Measurements from ENCODE around the gene RPUSD4. TPM values are rescaled to one million over a fixed set of nuclear protein-coding genes. Genes with fewer than 3 reads are reported as not detected.

RPUSD4 gene
- total RNA-seq, 3 donors from 2014 or later: 21.4 to 29.1 (median 27.5) TPM

DNA sequence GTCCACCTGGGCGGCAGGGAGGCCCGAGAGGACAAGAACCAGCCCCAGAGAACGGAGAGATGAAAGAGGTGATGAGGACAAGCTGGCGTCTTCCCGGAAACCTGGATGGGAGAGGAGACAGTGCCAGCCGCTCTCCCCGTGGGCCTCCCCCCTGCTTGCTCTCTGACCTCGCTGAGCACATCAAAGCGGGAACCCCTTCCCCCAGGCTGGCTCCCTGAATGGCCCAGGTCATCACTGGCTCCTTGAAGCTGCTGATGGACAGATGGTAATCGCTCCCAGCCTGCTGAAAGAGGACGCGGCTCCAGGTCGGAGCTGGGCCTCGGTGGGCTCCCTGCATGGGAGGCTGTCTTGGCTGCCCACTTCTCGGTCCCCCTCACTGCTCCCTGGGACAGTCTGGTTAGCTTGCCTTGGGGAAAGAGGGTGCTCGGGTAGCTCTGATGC lies 18.4 kb downstream of the RPUSD4 start:
- Histone ChIP-seq H3K27ac (no peak overlapping the region), H3K4me1 (no peaks in the 10 kb centered on the region), H3K36me3 (no peaks in the 10 kb centered on the region), H3K4me3 (no peak overlapping the region), H3K9me3 (peaks cover 0 to 6% of the 10 kb centered on the region in 2 donors), H3K27me3 (no peaks in the 10 kb centered on the region)
- intact Hi-C loops (cut with DNase I; ENCODE audit: low total_unique reads): no loop called here
- DNase-seq (ENCODE audit: low spot score in 2 of 2): no peak
- TF ChIP-seq, protein P1, sequence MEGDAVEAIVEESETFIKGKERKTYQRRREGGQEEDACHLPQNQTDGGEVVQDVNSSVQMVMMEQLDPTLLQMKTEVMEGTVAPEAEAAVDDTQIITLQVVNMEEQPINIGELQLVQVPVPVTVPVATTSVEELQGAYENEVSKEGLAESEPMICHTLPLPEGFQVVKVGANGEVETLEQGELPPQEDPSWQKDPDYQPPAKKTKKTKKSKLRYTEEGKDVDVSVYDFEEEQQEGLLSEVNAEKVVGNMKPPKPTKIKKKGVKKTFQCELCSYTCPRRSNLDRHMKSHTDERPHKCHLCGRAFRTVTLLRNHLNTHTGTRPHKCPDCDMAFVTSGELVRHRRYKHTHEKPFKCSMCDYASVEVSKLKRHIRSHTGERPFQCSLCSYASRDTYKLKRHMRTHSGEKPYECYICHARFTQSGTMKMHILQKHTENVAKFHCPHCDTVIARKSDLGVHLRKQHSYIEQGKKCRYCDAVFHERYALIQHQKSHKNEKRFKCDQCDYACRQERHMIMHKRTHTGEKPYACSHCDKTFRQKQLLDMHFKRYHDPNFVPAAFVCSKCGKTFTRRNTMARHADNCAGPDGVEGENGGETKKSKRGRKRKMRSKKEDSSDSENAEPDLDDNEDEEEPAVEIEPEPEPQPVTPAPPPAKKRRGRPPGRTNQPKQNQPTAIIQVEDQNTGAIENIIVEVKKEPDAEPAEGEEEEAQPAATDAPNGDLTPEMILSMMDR (IDR thresholded peaks at IDR 0.05): no peak
- no peak for TF ChIP-seq POLR2A (IDR thresholded peaks at IDR 0.05)
- no peak for TF ChIP-seq POLR2AphosphoS5 (IDR thresholded peaks at IDR 0.05)

DNA sequence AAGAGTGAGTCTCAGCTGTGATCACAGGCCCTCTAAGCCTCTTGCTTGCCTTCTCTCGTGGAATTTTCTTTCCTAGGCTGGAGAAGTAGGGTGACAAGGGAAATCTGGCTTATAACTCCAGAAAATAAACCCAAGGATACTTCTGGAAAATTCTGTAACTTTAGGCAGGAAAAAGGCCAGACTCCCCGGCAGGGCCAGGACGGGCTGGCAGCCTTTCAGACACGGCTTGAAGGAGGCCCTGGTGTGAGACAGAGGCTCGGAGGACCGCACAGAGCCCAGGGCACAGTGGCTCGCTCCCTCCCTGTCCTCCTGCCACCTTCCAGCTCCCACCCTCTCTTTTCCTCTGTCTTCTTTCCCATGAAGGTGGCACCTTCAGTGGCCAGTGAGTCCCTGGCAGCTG lies 19.1 kb downstream of the RPUSD4 start:
- H3K36me3 ChIP-seq: no peaks in the 10 kb centered on the region
- no peak for DNase-seq (ENCODE audit: low spot score in 2 of 2)

DNA sequence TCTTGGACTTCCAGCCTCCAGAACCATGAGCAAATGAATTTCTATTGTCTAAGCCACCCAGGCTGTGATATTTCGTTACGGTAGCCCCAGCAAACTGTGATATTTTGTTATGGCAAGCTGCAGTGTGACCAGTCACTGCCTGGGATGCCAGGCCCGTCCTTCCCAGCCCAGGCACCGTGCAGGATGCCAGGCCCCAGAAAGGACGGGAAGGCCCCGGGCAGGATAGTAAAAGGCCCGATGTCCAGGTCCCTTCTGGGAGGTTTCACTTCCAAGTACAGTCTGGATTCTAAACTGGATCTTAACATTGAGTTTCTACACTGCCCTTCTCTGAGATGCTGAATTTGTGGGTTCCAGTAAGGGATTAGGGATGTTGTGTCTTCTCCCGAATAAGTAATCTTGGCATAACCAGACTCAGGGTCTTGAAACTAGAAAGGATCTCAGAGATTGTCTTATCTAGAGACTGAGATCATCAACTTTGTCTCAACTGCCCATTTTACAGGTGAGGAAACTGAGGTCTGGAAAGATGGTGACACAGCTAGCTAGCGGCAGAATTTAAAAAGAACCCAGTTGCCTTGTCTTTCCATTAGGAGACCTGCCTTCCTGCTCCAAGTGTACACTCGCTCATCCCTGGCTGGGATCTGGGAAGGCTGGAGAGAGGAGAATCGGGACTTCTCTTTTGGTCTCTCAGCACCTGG lies 19.9 kb downstream of the RPUSD4 start:
- no peak overlapping the region for H3K4me3 ChIP-seq
- no peaks in the 10 kb centered on the region for H3K9me3 ChIP-seq
- no peaks in the 10 kb centered on the region for H3K36me3 ChIP-seq
- intact Hi-C loops (cut with DNase I; ENCODE audit: low total_unique reads): no loop called here
- no peak for DNase-seq (ENCODE audit: low spot score in 2 of 2)
- no peaks in the 10 kb centered on the region for H3K27me3 ChIP-seq
- H3K4me1 ChIP-seq: no peaks in the 10 kb centered on the region
- TF ChIP-seq, protein P1 (IDR thresholded peaks at IDR 0.05): no peak
- TF ChIP-seq POLR2A (IDR thresholded peaks at IDR 0.05) (no peak), POLR2AphosphoS5 (IDR thresholded peaks at IDR 0.05) (no peak)
- H3K27ac ChIP-seq: no peak overlapping the region

More for the DNA sequence above, 19.1 kb downstream of the RPUSD4 start:
- H3K4me1 ChIP-seq: no peaks in the 10 kb centered on the region
- H3K9me3 ChIP-seq: peaks cover 0 to 3% of the 10 kb centered on the region in 2 donors
- TF ChIP-seq, protein P1 (IDR thresholded peaks at IDR 0.05): no peak
- TF ChIP-seq POLR2A (IDR thresholded peaks at IDR 0.05): no peak
- TF ChIP-seq POLR2AphosphoS5 (IDR thresholded peaks at IDR 0.05): no peak
- H3K27ac ChIP-seq: no peak overlapping the region
- H3K27me3 ChIP-seq: no peaks in the 10 kb centered on the region
- intact Hi-C loops (cut with DNase I; ENCODE audit: low total_unique reads): no loop called here
- H3K4me3 ChIP-seq: no peak overlapping the region

DNA sequence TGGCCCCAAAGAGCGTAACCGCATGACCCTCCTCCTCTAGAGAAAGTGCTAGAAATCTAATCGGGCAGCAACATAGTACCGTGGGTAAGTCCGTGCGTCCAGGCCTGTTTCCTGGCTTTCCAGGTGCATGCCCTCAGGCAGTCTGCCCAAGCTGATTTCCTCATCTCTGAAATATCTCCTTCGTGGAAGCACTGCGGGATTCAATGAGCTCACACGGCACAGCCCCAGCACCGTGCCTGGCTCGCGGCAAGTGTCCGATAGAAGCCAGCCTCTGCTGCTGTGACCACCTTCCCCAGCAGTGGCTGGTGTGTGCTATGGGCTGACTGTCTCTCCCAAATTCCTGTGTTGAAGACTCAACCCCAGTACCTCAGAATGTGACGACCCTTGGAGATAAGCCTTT lies 20.7 kb downstream of the RPUSD4 start:
- H3K9me3 ChIP-seq: no peaks in the 10 kb centered on the region
- no peaks in the 10 kb centered on the region for H3K36me3 ChIP-seq
- intact Hi-C loops (cut with DNase I; ENCODE audit: low total_unique reads): no loop called here
- TF ChIP-seq POLR2A (IDR thresholded peaks at IDR 0.05) (no peak), POLR2AphosphoS5 (IDR thresholded peaks at IDR 0.05) (no peak)
- TF ChIP-seq, protein P1 (IDR thresholded peaks at IDR 0.05): no peak
- peak in 1 of 2 donors; percentile 27 for DNase-seq (ENCODE audit: low spot score in 2 of 2)
- H3K4me3 ChIP-seq: no peak overlapping the region
- no peak overlapping the region for H3K27ac ChIP-seq
- H3K4me1 ChIP-seq: no peaks in the 10 kb centered on the region
- H3K27me3 ChIP-seq: no peaks in the 10 kb centered on the region

DNA sequence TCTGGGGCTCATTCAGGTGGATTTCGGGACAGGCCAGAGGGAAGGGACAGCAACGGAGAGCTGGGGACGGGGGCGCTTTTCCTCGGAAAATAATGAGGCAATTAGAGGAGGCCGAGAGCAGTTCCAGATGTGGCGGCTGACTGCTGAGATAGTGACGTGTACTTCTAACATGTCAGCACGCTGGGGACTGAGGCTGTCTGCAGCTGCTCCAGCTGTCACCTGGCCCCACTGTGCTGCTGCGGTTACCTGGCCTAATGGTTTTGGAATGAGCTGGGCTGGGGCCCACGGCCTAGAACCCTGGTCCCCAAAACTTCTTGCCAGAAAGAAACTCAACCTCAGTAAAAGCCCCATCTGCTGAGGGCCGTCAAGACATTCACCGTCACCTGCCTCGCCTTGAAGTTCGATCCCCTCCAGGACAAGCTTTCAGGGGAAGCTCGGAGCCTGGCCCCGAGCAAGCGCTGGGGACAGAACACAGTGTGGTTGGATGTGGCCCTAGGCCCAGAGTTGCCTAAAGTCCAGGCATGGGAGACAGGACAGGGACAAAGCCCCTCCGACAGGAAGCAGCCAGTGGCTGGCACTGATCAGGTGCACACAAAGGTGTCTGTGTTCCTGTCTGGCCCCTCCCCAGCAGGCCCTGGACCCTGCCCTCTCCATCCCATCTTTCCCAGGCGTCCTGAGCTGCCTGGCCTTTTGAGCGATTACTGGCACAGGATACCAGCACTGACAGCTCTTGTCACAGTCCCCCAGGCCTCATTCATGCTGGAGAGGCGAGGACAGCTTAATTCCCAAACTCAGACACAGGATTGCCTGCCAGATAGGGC lies 22.1 kb downstream of the RPUSD4 start:
- TF ChIP-seq POLR2AphosphoS5 (IDR thresholded peaks at IDR 0.05): no peak
- TF ChIP-seq POLR2A (IDR thresholded peaks at IDR 0.05): no peak
- TF ChIP-seq, protein P1 (IDR thresholded peaks at IDR 0.05): no peak
- Histone ChIP-seq H3K36me3 (no peaks in the 10 kb centered on the region), H3K4me1 (no peaks in the 10 kb centered on the region), H3K9me3 (no peaks in the 10 kb centered on the region), H3K27ac (no peak overlapping the region), H3K4me3 (no peak overlapping the region), H3K27me3 (no peaks in the 10 kb centered on the region)
- intact Hi-C loops (cut with DNase I; ENCODE audit: low total_unique reads): no loop called here
- no peak for DNase-seq (ENCODE audit: low spot score in 2 of 2)
